Left ventricle myocardium superior (tissue), 1 donor: ENCODE results near the gene COL27A1. TPM values are rescaled to one million over a fixed set of nuclear protein-coding genes. Genes with fewer than 3 reads are reported as not detected.

Experiments used
- ATAC-seq: fragments of 200-7000 bp; cut with Tn5 transposase; one replicate; pipeline ENCODE4 v1.9.1; 2020; ENCODE audit warnings: mild to moderate bottlenecking, moderate library complexity
- DNase-seq: peaks from one replicate; pipeline ENCODE4 v3.0.0-alpha.2; 2020
- intact Hi-C: fragments of 100-400 bp; cut with micrococcal nuclease; formaldehyde crosslinking; loops from one replicate; pipeline ENCODE4 v1.11.0; 2022
- microRNA-seq: library from miRNA; unstranded; fragments of <30 nt; microRNA quantifications from one replicate; pipeline ENCODE4 v1.2.0, GENCODE V29; 2020; ENCODE audit warnings: borderline number of aligned reads
- total RNA-seq: library from RNA; stranded (reverse); fragmentation: NEBNext Ultra II Directional; extraction: Animal tissue kit (Norgen Biotek cat#: 25700); gene quantifications from one replicate; pipeline ENCODE4 v1.2.1, GENCODE V29; 2021
- donor health status: DM: no; HTN: yes; CAD: no; lungs with severe emphysema.

COL27A1 gene
- total RNA-seq, 1 donor from 2014 or later = 11.0 TPM

- intact Hi-C loops = no loop called here
- no peak for ATAC-seq
- DNase-seq = no peak
These were observed 192.3 kb downstream of the COL27A1 start for GRCh38 chr9:114347675-114348074.

- no peak for DNase-seq
- intact Hi-C loops = no loop called here
- no peak for ATAC-seq
These were observed 193.0 kb downstream of the COL27A1 start for GRCh38 chr9:114348261-114348905.

- intact Hi-C loops = no loop called here
- DNase-seq = peak; percentile 47
- peak; percentile 82 for ATAC-seq
These were observed 193.7 kb downstream of the COL27A1 start for GRCh38 chr9:114348906-114349482.

DNA sequence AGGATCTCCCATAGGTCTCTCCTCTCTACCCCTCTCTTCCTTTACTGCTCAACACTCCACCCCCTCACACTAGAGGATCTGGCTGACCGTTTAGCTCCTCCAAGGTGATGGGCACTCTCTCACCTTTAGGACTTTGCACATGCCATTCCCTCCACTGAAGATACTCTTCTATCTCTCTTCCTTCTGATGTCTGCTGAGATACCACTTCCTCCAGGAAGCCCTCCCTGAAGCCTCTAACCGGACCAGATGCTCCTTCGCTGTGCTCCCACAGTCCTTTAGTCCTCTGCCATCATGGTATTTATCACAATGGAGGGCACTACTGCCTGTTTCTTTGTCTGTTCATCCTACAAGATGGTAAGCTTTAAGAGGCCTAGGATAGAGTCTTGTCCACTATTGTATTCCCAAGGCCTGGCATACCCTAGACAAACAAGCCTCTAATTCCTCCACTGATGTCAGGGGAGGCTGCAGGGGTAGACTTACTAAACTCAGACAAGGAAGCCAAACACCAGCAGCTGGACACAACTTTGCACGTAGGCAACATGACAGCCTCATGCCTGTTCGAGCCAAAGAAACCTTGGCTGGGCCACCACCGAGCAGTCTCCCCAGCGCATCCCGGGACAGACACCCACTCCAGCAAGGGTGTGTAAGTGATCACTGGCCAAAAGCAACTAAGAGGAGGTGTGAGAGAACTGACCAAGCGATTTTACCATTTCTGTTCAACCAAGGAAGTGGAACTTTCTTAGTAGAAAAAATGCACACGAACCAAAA lies 194.6 kb downstream of the COL27A1 start:
- peak; percentile 16 for ATAC-seq
- no peak for DNase-seq
- intact Hi-C loops = no loop called here

- ATAC-seq (no peak), DNase-seq (no peak)
- intact Hi-C loops = no loop called here
These were observed 195.5 kb downstream of the COL27A1 start for GRCh38 chr9:114350636-114351401.

DNA sequence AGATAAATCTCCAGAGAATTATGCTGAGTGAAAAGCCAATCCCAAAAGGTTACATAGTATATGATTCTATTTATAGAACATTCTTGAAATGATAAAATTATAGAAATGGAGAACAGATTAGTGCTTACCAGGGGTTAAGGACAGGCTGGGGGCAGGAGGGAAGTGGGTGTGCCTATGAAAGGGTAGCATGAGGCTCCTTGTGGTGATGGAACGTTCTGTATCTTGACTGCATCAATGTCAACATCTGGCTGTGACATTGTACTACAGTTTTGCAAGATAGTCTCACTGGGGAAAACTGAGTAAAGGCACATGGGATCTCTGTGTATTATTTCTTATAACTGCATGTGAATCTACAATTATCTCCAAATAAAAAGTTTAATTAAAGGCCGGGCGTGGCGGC lies 196.6 kb downstream of the COL27A1 start:
- DNase-seq = peak; percentile 7
- ATAC-seq = peak; percentile 23
- intact Hi-C loops = no loop called here

- no peak for DNase-seq
- intact Hi-C loops = no loop called here
- ATAC-seq = no peak
These were observed 200.5 kb downstream of the COL27A1 start for GRCh38 chr9:114355821-114356220.

DNA sequence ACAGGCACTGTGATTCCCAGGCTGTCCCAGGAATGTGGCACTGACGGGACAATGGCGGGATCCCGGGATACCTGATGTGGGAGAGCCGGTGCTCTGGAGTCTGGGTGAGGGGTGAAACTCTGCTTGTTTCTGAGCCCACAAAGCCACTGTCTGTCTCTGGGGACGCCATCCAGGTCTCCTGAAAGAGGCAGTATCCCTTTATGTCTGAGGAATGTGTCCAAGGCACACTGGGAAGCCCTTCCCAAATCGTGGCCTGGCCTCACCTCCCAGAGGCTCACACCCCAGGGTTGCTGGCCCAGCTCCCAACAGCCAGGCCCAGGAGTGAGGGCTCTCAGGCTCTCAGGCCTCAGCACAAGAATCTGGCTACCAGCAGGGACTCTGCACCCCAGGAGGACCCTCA lies 201.5 kb downstream of the COL27A1 start:
- DNase-seq (no peak), ATAC-seq (peak; percentile 33)
- intact Hi-C loops = no loop called here

- ATAC-seq (no peak), DNase-seq (no peak)
- intact Hi-C loops = no loop called here
These were observed 202.0 kb downstream of the COL27A1 start for GRCh38 chr9:114357360-114357759.

- ATAC-seq (no peak), DNase-seq (no peak)
- intact Hi-C loops = no loop called here
These were observed 202.6 kb downstream of the COL27A1 start for GRCh38 chr9:114357911-114358328.

GRCh38 chr9:114359801-114360200 lies 204.5 kb downstream of the COL27A1 start:
- ATAC-seq = no peak
- no peak for DNase-seq
- intact Hi-C loops = no loop called here

DNA sequence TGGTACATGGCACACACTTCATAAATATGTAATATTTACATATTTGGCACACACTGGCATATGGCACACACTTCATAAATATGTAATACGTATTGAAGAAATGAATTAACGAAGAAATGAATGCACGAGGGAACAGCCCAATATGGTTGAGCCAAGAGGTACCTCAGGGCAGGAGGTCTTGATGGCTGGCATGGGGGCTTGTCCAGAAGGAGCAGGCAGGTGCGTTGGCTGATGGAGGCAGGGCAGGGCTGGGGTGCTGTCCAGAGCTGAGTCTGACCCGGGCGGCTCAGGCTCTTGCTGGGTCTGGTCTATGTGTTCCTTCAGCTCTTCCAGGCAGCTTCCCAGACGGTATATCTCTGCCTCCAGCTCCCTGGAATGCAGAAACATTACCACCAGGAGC lies 206.2 kb downstream of the COL27A1 start:
- intact Hi-C loops = no loop called here
- ATAC-seq (no peak), DNase-seq (no peak)

Small RNA genes within 50 kb of the gene (microRNA-seq; reads per million reads assigned to microRNA genes)
- 713 reads per million, percentile 71 among the genes with 10 or more reads in this experiment for gene MIR455

Other genes starting within 250 kb of the COL27A1 start
- not detected for gene AMBP, start 77.2 kb upstream of the COL27A1 start, total RNA-seq
- not detected for gene KIF12, start 56.2 kb upstream of the COL27A1 start, total RNA-seq
- gene ORM1, start 167.6 kb downstream of the COL27A1 start, total RNA-seq = not detected
- gene ORM2, start 174.3 kb downstream of the COL27A1 start, total RNA-seq = not detected
- 5.1 TPM for gene AKNA, start 232.4 kb downstream of the COL27A1 start, total RNA-seq